ENCODE measurements around the gene HSPA1A.
"Not testable (repeated sequence)": the region's sequence is repeated elsewhere in the genome, so short reads cannot be mapped to it uniquely, and the experiment has no call there.

GRCh38 chr6:31839779-31840126 lies 24.4 kb downstream of the HSPA1A start:
- TF ChIP-seq, protein P1, sequence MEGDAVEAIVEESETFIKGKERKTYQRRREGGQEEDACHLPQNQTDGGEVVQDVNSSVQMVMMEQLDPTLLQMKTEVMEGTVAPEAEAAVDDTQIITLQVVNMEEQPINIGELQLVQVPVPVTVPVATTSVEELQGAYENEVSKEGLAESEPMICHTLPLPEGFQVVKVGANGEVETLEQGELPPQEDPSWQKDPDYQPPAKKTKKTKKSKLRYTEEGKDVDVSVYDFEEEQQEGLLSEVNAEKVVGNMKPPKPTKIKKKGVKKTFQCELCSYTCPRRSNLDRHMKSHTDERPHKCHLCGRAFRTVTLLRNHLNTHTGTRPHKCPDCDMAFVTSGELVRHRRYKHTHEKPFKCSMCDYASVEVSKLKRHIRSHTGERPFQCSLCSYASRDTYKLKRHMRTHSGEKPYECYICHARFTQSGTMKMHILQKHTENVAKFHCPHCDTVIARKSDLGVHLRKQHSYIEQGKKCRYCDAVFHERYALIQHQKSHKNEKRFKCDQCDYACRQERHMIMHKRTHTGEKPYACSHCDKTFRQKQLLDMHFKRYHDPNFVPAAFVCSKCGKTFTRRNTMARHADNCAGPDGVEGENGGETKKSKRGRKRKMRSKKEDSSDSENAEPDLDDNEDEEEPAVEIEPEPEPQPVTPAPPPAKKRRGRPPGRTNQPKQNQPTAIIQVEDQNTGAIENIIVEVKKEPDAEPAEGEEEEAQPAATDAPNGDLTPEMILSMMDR (IDR thresholded peaks at IDR 0.05 in 4 of 5, conservative IDR thresholded peaks at IDR 0.05 in 1 of 5): not testable (repeated sequence)
- not testable (repeated sequence) for TF ChIP-seq POLR2A (IDR thresholded peaks at IDR 0.05)

Data from gastrocnemius medialis (tissue), 4 donors.